Ovary (tissue), 9 donors: ENCODE measurements around the gene SBK3. TPM values are rescaled to one million over a fixed set of nuclear protein-coding genes. Genes with fewer than 3 reads are reported as not detected.

Source experiments
- DNase-seq, 5 donors: peaks; one replicate each; pipeline ENCODE4 v3.0.0-alpha.2; 2019 to 2020
- H3K27ac ChIP-seq, 2 donors: fragments of 200-600 bp; one replicate each; pipeline versions ENCODE4 v1.5.1 to v1.8.0; 2019 to 2022
- H3K27me3 ChIP-seq: fragments of 200-600 bp; one replicate; pipeline ENCODE4 v1.8.0; 2022
- H3K36me3 ChIP-seq: fragments of 200-600 bp; sonication (generic); one replicate; pipeline ENCODE4 v1.5.1; 2019
- H3K4me1 ChIP-seq: one replicate; pipeline ENCODE4 v1.8.1; 2013; ENCODE audit warnings: mild to moderate bottlenecking, moderate library complexity; ENCODE audit not compliant: insufficient read depth
- H3K4me3 ChIP-seq: fragments of 200-600 bp; sonication (generic); one replicate; pipeline ENCODE4 v1.5.1; 2017
- H3K9me3 ChIP-seq, 2 donors: fragments of 200-600 bp in 1 of 2; sonication (generic) in 1 of 2; one replicate each; pipeline versions ENCODE4 v1.5.1 to v1.8.1; 2013 to 2019; ENCODE audit warnings: mild to moderate bottlenecking in 1 of 2, moderate library complexity in 1 of 2
- CTCF ChIP-seq, 3 donors: fragments of 450-650 bp in 2 of 3; fragments of 200-600 bp in 1 of 3; IDR thresholded peaks; one replicate each; pipeline versions ENCODE4 v1.5.1 to v1.8.0; 2016 to 2022; ENCODE audit warnings: antibody characterized with exemption in 3 of 3, mild to moderate bottlenecking in 1 of 3
- EP300 ChIP-seq: sonication (generic); formaldehyde crosslinking; IDR thresholded peaks from one replicate; pipeline ENCODE4 v1.6.1; 2017; ENCODE audit warnings: antibody characterized with exemption
- POLR2A ChIP-seq: fragments of 450-650 bp; IDR thresholded peaks from one replicate; pipeline ENCODE4 v1.6.1; 2017; ENCODE audit warnings: antibody characterized with exemption, mild to moderate bottlenecking, moderate library complexity
- WGBS, 3 donors: extraction: QIAGEN DNeasy Blood & Tissue Kit in 1 of 3; methylation state at CpG; one replicate each; pipeline versions ENCODE4 v1.1.5 to v1.1.7; 2013 to 2017; 5-methylcytosine and 5-hydroxymethylcytosine counted together
- intact Hi-C, 4 donors: fragments of 100-400 bp; cut with DNase I; formaldehyde crosslinking; loops; one replicate each; pipeline versions ENCODE4 v1.11.0 to v1.15.1; 2022 to 2023
- polyA plus RNA-seq, 2 donors: library from polyadenylated mRNA; stranded (reverse); fragments of 200-250 nt in 1 of 2; fragments of 350-450 nt in 1 of 2; fragmentation: Illumina TruSeq in 1 of 2; extraction: RNeasy Lipid Tissue Mini Kit (QIAGEN cat#74804) in 1 of 2; gene quantifications; one replicate each; pipeline ENCODE4 v1.2.3, GENCODE V29; 2013 to 2014
- total RNA-seq, 7 donors: library from RNA; depleted of rRNA in 2 of 7; stranded (reverse); fragments of >200 nt in 2 of 7; fragmentation: NEBNext Ultra II Directional in 3 of 7; extraction: Animal tissue kit (Norgen Biotek cat#: 25700) in 3 of 7; gene quantifications; one replicate each; pipeline versions ENCODE4 v1.1.0 to v1.2.4, GENCODE V29; 2016 to 2023
- donor health status: DM: no; HTN: no; CAD: no; lungs with moderate emphysema.
- donor health status: DM: no; HTN: no; CAD: no.
- donor health status: Bipolar disorder and iron deficiency.
- donor health status: DM: yes; HTN: yes; CAD: no.
- donor health status: DM: no; HTN: no; CAD: no.
- donor health status: DM: yes; HTN: yes; CAD: no.

Gene SBK3
- total and polyA plus RNA-seq, 9 donors, result 0.17 to 0.34 (median 0.26) TPM; not detected in 5

GRCh38 chr19:55494172-55494761 lies 51.1 kb downstream of the SBK3 start:
- DNase-seq, result peak; percentile 82 to 90 (median 87)
- Histone ChIP-seq H3K36me3 (no peaks in the 10 kb centered on the region), H3K4me3 (peak overlapping the region; percentile 39), H3K9me3 (no peaks in the 10 kb centered on the region), H3K27me3 (no peaks in the 10 kb centered on the region), H3K27ac (peak overlapping the region; percentile 89 to 94), H3K4me1 (peaks cover 8% of the 10 kb centered on the region)
- WGBS, 3 donors, result 2 to 3% (median 2%) methylated on average over 22 of the region's 22 CpGs
- intact Hi-C loops, result no loop called here
- no peak for TF ChIP-seq CTCF (IDR thresholded peaks at IDR 0.05)
- peak; percentile 76 for TF ChIP-seq POLR2A

- intact Hi-C loops, result no loop called here
- H3K4me3 ChIP-seq, result peak overlapping the region; percentile 39
Observed at GRCh38 chr19:55493645-55494171, 51.6 kb downstream of the SBK3 start.

GRCh38 chr19:55493052-55493644 lies 52.2 kb downstream of the SBK3 start:
- intact Hi-C loops, result no loop called here
- TF ChIP-seq CTCF (IDR thresholded peaks at IDR 0.05), result no peak
- TF ChIP-seq POLR2A, result no peak
- TF ChIP-seq EP300, result no peak
- DNase-seq, result peak; percentile 76 to 82 (median 78)
- Histone ChIP-seq H3K4me1 (peaks cover 9% of the 10 kb centered on the region), H3K36me3 (no peaks in the 10 kb centered on the region), H3K9me3 (no peaks in the 10 kb centered on the region), H3K4me3 (peak overlapping the region; percentile 39), H3K27ac (peak overlapping the region; percentile 89 to 94), H3K27me3 (no peaks in the 10 kb centered on the region)
- WGBS, 3 donors, result 12 to 17% (median 16%) methylated on average over 18 of the region's 18 CpGs

More at GRCh38 chr19:55493645-55494171, 51.6 kb downstream of the SBK3 start:
- H3K27ac ChIP-seq, result peak overlapping the region; percentile 89 to 94
- no peaks in the 10 kb centered on the region for H3K27me3 ChIP-seq
- TF ChIP-seq POLR2A, result no peak
- no peak for TF ChIP-seq EP300
- no peak for TF ChIP-seq CTCF (IDR thresholded peaks at IDR 0.05)
- WGBS, 3 donors, result 5 to 14% (median 9%) methylated on average over 15 to 37 of the region's 38 CpGs
- no peaks in the 10 kb centered on the region for H3K9me3 ChIP-seq
- peaks cover 8% of the 10 kb centered on the region for H3K4me1 ChIP-seq
- DNase-seq, result peak in 4 of 5 donors; percentile 53 to 69 (median 63)
- H3K36me3 ChIP-seq, result no peaks in the 10 kb centered on the region

- Histone ChIP-seq H3K9me3 (no peaks in the 10 kb centered on the region), H3K4me1 (peaks cover 14% of the 10 kb centered on the region), H3K36me3 (no peaks in the 10 kb centered on the region), H3K4me3 (no peak overlapping the region), H3K27ac (peak overlapping the region in 1 of 2 donors; percentile 89), H3K27me3 (no peaks in the 10 kb centered on the region)
- 50 to 63% (median 57%) methylated on average over 12 of the region's 12 CpGs for WGBS, 3 donors
- peak in 1 of 5 donors; percentile 42 for DNase-seq
- TF ChIP-seq CTCF (IDR thresholded peaks at IDR 0.05) (no peak), POLR2A (no peak), EP300 (no peak)
- intact Hi-C loops, result no loop called here
Observed at GRCh38 chr19:55492362-55492944, 52.9 kb downstream of the SBK3 start.
